NT2/D1 (cell line): ENCODE measurements around the gene FARP1.

Experiments
- DNase-seq: peaks from one replicate; pipeline ENCODE4 v3.0.0-alpha.2; 2011; ENCODE audit warnings: low read depth, low spot score
- H3K27me3 ChIP-seq: 2 replicates; pipeline ENCODE4 v1.6.0; 2011; ENCODE audit warnings: mild to moderate bottlenecking; ENCODE audit not compliant: insufficient read length, insufficient read depth
- H3K36me3 ChIP-seq: 2 replicates; pipeline ENCODE4 v1.6.1; 2011; ENCODE audit warnings: mild to moderate bottlenecking, low read length, mixed read lengths; ENCODE audit not compliant: insufficient read depth, insufficient read length
- H3K4me1 ChIP-seq: 2 replicates; pipeline ENCODE4 v1.5.1; 2011; ENCODE audit not compliant: insufficient read depth, insufficient read length
- H3K4me3 ChIP-seq: 2 replicates; pipeline ENCODE4 v1.5.1; 2011; ENCODE audit warnings: low read depth; ENCODE audit not compliant: insufficient read length
- H3K9ac ChIP-seq: 2 replicates; pipeline ENCODE4 v1.6.0; 2011; ENCODE audit warnings: low read depth; ENCODE audit not compliant: insufficient read length
- H3K9me3 ChIP-seq: 2 replicates; pipeline ENCODE4 v1.5.1; 2011; ENCODE audit warnings: mild to moderate bottlenecking, low read length; ENCODE audit not compliant: insufficient read depth
- SUZ12 ChIP-seq: IDR thresholded peaks from 2 replicates; pipeline ENCODE4 v1.6.1; 2011; ENCODE audit not compliant: insufficient read length, insufficient read depth; ENCODE audit errors: extremely low read depth
- YY1 ChIP-seq: IDR thresholded peaks from 2 replicates; pipeline ENCODE4 v1.6.1; 2011; ENCODE audit not compliant: insufficient read length, insufficient read depth
- ZNF274 ChIP-seq: IDR thresholded peaks from 2 replicates; pipeline ENCODE4 v1.6.1; 2011; ENCODE audit warnings: mild to moderate bottlenecking, low read depth, low read length

Gene FARP1

DNA sequence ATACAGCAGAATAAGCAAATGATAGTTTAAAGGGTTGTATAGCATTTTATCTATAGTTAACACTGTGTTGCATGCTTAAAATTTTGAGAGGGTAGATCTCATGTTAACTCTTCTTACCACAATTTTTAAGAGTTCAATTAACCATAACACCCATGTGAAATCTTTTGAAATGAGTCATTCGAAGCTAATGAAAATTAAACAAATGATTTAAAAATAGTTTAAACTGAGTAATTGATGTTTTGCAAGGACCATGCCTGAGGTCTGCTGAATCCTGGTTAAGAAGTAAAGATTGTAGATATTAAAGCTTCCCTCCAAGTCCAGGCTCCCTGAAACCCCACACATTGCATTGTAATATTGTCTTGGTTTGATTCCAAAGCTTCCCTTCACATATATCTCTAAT lies 210.9 kb downstream of the FARP1 start:
- no peaks in the 10 kb centered on the region for H3K36me3 ChIP-seq
- TF ChIP-seq SUZ12 (no peak), ZNF274 (no peak), YY1 (no peak)
- DNase-seq: no peak
- no peaks in the 10 kb centered on the region for H3K27me3 ChIP-seq
- peaks cover 2% of the 10 kb centered on the region for H3K4me1 ChIP-seq
- H3K9me3 ChIP-seq: no peaks in the 10 kb centered on the region
- H3K9ac ChIP-seq: no peak overlapping the region
- no peak overlapping the region for H3K4me3 ChIP-seq

DNA sequence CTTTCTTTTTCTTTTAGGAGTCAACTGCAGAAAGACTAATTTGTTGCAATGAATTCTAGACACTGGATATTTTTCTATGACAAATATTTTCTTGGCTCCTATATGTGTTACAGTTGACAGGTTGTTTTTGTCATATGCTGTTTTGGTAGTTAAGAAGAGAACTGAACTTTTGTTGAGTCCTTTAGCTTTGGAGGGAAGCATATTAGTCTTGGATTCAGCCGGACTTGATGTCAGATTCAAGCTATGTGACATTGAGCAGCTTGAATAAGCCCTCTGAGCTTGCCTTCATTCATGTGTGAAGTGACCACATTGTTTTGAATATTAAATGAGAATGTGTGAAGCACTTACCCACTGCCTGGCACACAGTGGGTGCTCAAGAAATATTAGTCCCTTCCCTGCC lies 216.0 kb downstream of the FARP1 start:
- no peak for DNase-seq
- H3K36me3 ChIP-seq: no peaks in the 10 kb centered on the region
- no peak for TF ChIP-seq SUZ12
- TF ChIP-seq ZNF274: no peak
- TF ChIP-seq YY1: no peak
- H3K9me3 ChIP-seq: no peaks in the 10 kb centered on the region
- H3K4me1 ChIP-seq: no peaks in the 10 kb centered on the region
- no peak overlapping the region for H3K9ac ChIP-seq
- no peak overlapping the region for H3K4me3 ChIP-seq
- H3K27me3 ChIP-seq: no peaks in the 10 kb centered on the region

DNA sequence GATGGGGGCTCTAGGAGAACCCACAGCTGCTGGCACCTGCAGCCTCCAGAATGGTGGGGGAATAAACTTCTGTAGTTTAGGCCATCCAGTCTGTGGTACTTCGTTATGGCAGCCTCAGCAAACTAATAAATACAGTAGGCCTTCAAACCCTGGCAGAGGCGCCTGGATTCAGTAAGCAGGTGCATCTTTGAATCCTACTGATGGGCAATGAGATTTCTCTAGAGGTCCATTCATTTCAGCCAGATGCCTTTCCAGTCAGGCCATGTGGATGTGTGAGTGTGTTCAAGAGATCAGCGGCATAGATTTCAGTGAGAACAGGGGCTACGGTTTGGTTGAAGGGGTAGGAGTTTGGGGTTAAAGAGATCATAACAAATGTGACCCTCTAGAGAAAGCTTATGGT lies 217.7 kb downstream of the FARP1 start:
- no peaks in the 10 kb centered on the region for H3K9me3 ChIP-seq
- DNase-seq: no peak
- no peak overlapping the region for H3K9ac ChIP-seq
- no peak for TF ChIP-seq SUZ12
- no peak for TF ChIP-seq YY1
- H3K4me3 ChIP-seq: no peak overlapping the region
- H3K27me3 ChIP-seq: no peaks in the 10 kb centered on the region
- no peaks in the 10 kb centered on the region for H3K36me3 ChIP-seq
- H3K4me1 ChIP-seq: no peaks in the 10 kb centered on the region

- Histone ChIP-seq H3K9me3 (no peaks in the 10 kb centered on the region), H3K4me3 (no peak overlapping the region), H3K9ac (no peak overlapping the region), H3K4me1 (no peaks in the 10 kb centered on the region), H3K27me3 (no peaks in the 10 kb centered on the region), H3K36me3 (peaks cover under 1% of the 10 kb centered on the region)
- no peak for TF ChIP-seq ZNF274
- TF ChIP-seq YY1: no peak
- no peak for TF ChIP-seq SUZ12
- no peak for DNase-seq
Measured at GRCh38 chr13:98363326-98363725, 220.4 kb downstream of the FARP1 start.

GRCh38 chr13:98364179-98364578 lies 221.3 kb downstream of the FARP1 start:
- DNase-seq: no peak
- H3K4me1 ChIP-seq: no peaks in the 10 kb centered on the region
- H3K36me3 ChIP-seq: peaks cover 4% of the 10 kb centered on the region
- TF ChIP-seq ZNF274 (no peak), YY1 (no peak), SUZ12 (no peak)
- no peaks in the 10 kb centered on the region for H3K27me3 ChIP-seq
- H3K9ac ChIP-seq: no peak overlapping the region
- no peak overlapping the region for H3K4me3 ChIP-seq
- H3K9me3 ChIP-seq: no peaks in the 10 kb centered on the region

DNA sequence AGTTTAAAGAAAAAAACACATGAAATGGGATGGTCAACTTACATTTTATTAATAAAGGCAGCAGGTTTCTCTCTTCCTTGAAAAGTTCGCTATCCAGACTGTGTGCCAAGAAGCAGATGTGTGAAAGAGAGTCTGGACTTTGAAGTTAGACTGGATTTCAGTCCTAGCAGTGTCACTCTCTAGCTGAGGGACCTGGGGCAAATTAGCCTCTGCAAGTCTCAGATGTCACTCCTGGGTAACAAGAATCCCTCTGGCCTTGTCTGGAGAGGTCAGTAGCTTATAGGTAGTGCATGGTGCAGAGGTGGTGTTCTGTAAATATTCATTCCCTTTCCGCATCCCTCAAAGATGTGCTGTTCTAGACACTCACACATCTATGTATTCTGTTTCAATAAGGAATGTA lies 221.8 kb downstream of the FARP1 start:
- TF ChIP-seq ZNF274 (no peak), SUZ12 (no peak), YY1 (no peak)
- no peak for DNase-seq
- no peaks in the 10 kb centered on the region for H3K4me1 ChIP-seq
- H3K27me3 ChIP-seq: no peaks in the 10 kb centered on the region
- peaks cover 4% of the 10 kb centered on the region for H3K36me3 ChIP-seq
- H3K9ac ChIP-seq: no peak overlapping the region
- H3K4me3 ChIP-seq: no peak overlapping the region
- H3K9me3 ChIP-seq: no peaks in the 10 kb centered on the region

DNA sequence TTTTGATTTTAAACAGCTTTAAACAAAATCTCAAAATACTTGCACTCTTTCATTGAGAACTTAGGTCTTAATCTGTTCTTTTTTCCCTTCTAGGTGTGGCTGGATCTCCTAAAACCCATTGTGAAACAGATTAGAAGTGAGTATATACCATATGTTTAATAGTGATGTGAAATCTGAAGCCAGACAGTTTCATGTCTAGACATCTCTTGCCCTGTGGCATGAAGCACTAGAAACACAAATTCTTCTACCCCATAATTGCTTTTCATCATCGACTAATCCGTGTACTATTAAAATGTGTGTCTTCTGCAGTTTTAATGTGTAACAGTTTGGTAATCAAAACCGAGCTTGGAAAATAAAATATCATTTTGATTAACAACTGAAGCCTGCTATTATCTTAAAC lies 222.4 kb downstream of the FARP1 start:
- no peaks in the 10 kb centered on the region for H3K27me3 ChIP-seq
- H3K36me3 ChIP-seq: peaks cover 4% of the 10 kb centered on the region
- TF ChIP-seq YY1 (no peak), ZNF274 (no peak), SUZ12 (no peak)
- no peaks in the 10 kb centered on the region for H3K4me1 ChIP-seq
- no peak for DNase-seq
- H3K9me3 ChIP-seq: no peaks in the 10 kb centered on the region
- H3K9ac ChIP-seq: no peak overlapping the region
- H3K4me3 ChIP-seq: no peak overlapping the region

- H3K9me3 ChIP-seq: no peaks in the 10 kb centered on the region
- no peak for DNase-seq
- H3K36me3 ChIP-seq: peaks cover 4% of the 10 kb centered on the region
- no peak overlapping the region for H3K4me3 ChIP-seq
- peaks cover 2% of the 10 kb centered on the region for H3K4me1 ChIP-seq
- no peaks in the 10 kb centered on the region for H3K27me3 ChIP-seq
- TF ChIP-seq SUZ12 (no peak), YY1 (no peak), ZNF274 (no peak)
- no peak overlapping the region for H3K9ac ChIP-seq
Measured at GRCh38 chr13:98366010-98366409, 223.1 kb downstream of the FARP1 start.
